Cardiac fibroblast (primary cell): ENCODE measurements around the gene TMC2.

Source experiments
- DNase-seq, 2 donors: peaks; one replicate each; pipeline versions ENCODE4 v3.0.0 to v3.0.0-alpha.2; 2010; ENCODE audit warnings: low read depth in 2 of 2
- H3K4me3 ChIP-seq, 2 donors: replicated peaks in 1 of 2; 1 replicate in 1 of 2; 2 replicates in 1 of 2; pipeline ENCODE4 v1.5.1; 2011; ENCODE audit warnings: low read depth in 2 of 2, low read length in 2 of 2, mild to moderate bottlenecking in 2 of 2, moderate library complexity in 1 of 2
- CTCF ChIP-seq: IDR thresholded peaks from one replicate; pipeline ENCODE4 v1.5.1; 2011; ENCODE audit warnings: low read depth, mild to moderate bottlenecking, low read length, inconsistent platforms

TMC2 gene

GRCh38 chr20:2655331-2656116 is 119.2 kb downstream of the TMC2 start:
- no peak overlapping the region for H3K4me3 ChIP-seq
- no peak for DNase-seq
- TF ChIP-seq CTCF = no peak

- no peak overlapping the region for H3K4me3 ChIP-seq
- TF ChIP-seq CTCF = no peak
- no peak for DNase-seq
These were observed 120.2 kb downstream of the TMC2 start for GRCh38 chr20:2656471-2657117.

- no peak overlapping the region for H3K4me3 ChIP-seq
- TF ChIP-seq CTCF = no peak
- DNase-seq = no peak
These were observed 120.9 kb downstream of the TMC2 start for GRCh38 chr20:2657241-2657640.

- no peak for TF ChIP-seq CTCF
- H3K4me3 ChIP-seq = no peak overlapping the region
- DNase-seq = no peak
These were observed 121.3 kb downstream of the TMC2 start for GRCh38 chr20:2657674-2658073.

GRCh38 chr20:2658414-2659354 is 122.3 kb downstream of the TMC2 start:
- no peak for TF ChIP-seq CTCF
- no peak for DNase-seq
- H3K4me3 ChIP-seq = no peak overlapping the region

- no peak for TF ChIP-seq CTCF
- no peak for DNase-seq
- no peak overlapping the region for H3K4me3 ChIP-seq
These were observed 123.2 kb downstream of the TMC2 start for GRCh38 chr20:2659547-2659946.
